NCI-H2081 treated with DMSO at 0.1 percent for 48 hours (cell line): ENCODE measurements around the gene ATG12.

Source experiments
- DNase-seq: peaks from one replicate; lab custom pipeline; 2025; lab: John Stamatoyannopoulos, UW

The ATG12 gene

DNA sequence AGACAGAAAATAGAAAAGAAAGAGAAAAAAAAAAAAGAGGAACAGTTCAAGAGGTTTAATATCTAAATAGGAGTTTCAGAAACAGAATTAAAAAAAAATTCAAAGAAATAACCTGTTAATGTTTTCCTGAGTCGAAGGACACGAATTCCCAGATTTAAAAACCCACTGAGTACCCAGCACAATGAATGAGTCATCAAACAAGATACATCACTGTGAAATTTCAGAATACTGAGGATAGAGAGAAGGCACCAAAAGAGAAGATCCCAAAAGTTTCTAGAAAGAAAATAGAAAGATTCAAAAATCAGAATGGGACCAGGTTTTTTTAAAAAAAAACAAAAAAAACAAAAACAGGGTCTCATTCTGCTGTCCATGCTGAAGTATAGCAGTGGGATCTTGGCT lies 33.7 kb downstream of the ATG12 start:
- DNase-seq = no peak

GRCh38 chr5:115806986-115807653 lies 34.2 kb downstream of the ATG12 start:
- no peak for DNase-seq

GRCh38 chr5:115801984-115802383 lies 39.4 kb downstream of the ATG12 start:
- DNase-seq = no peak

- no peak for DNase-seq
These were observed 40.2 kb downstream of the ATG12 start for GRCh38 chr5:115801152-115801551.

GRCh38 chr5:115800108-115800507 lies 41.3 kb downstream of the ATG12 start:
- no peak for DNase-seq

- DNase-seq = no peak
These were observed 43.1 kb downstream of the ATG12 start for GRCh38 chr5:115798252-115798651.

DNA sequence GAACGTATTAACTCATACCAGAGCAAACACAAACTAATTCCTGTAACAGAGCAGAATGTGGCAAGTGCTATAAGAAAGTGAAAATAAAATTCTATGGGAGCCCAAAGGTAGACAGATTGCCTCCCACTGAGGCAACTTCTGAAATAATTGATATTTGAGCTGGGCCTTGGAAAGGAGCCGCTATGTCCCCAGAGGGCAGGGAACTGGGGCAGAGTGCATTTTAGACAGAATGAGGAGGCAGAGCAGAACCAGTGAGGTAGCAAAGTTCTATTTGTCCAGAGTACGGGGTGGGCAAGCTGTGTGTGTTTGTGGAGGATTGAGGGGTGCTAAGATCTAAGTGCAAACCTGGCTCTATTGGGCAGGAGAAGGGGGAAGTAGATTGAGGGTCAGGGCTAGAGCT lies 44.7 kb downstream of the ATG12 start:
- DNase-seq = no peak

DNA sequence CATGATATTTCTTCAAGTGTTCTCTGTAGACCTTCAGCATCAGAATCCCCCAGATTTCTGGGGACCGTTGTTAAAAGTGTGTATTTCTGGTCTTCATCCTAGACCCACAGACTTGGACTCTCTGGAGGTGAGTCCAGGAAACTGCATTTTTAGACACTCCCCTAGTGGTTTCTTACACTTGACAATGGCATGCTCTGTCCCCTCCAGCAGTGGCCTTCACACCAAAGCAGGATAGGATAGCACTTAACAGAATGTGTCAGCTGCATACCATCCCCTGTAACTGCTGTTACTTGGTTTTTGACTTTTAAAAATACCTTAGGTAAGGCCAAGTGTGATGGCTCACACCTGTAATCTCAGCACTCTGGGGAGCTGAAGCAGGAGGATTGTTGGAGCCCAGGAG lies 45.7 kb downstream of the ATG12 start:
- no peak for DNase-seq

- no peak for DNase-seq
These were observed 52.9 kb downstream of the ATG12 start for GRCh38 chr5:115788440-115788839.

- DNase-seq = no peak
These were observed 53.9 kb downstream of the ATG12 start for GRCh38 chr5:115787426-115787825.

- no peak for DNase-seq
These were observed 55.8 kb downstream of the ATG12 start for GRCh38 chr5:115785381-115786065.

DNA sequence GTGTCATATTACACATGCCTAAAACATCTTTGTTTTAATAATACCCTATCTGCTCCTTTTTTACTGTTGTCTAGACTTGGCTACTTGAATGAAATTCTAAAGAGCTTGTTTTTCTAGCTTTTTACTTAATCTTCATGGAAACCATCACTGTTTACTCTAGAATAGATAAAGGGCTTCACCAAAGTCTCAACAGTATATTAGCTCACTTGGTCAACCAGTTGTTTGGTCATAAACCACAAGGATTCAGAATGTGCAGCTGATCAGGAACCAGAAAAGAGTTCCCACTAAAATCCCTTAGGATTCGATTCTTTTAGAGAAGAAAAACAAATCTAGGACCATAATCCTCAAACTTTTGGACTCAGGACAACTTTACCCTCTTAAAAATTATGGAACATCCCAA lies 62.9 kb downstream of the ATG12 start:
- DNase-seq = no peak
